NB4 (cell line): ENCODE data around the gene DESI2.
"Not testable (repeated sequence)": the region's sequence is repeated elsewhere in the genome, so short reads cannot be mapped to it uniquely, and the experiment has no call there.

Source experiments
- MAX ChIP-seq: IDR thresholded peaks from 2 replicates; pipeline ENCODE4 v1.6.1; 2011; ENCODE audit warnings: low read depth, low read length
- MYC ChIP-seq: IDR thresholded peaks from 2 replicates; pipeline ENCODE4 v1.6.1; 2011; ENCODE audit warnings: low read depth, low read length
- POLR2A ChIP-seq: IDR thresholded peaks from 2 replicates; pipeline ENCODE4 v1.6.1; 2011; ENCODE audit warnings: mild to moderate bottlenecking; ENCODE audit not compliant: insufficient read length; ENCODE audit errors: extremely low read depth
- TF ChIP-seq, protein P1 (sequence below): IDR thresholded peaks from one replicate; pipeline ENCODE4 v1.5.1; 2012; ENCODE audit warnings: low read depth, low read length

GRCh38 chr1:244666672-244667418 is 13.9 kb downstream of the DESI2 start:
- TF ChIP-seq, protein P1, sequence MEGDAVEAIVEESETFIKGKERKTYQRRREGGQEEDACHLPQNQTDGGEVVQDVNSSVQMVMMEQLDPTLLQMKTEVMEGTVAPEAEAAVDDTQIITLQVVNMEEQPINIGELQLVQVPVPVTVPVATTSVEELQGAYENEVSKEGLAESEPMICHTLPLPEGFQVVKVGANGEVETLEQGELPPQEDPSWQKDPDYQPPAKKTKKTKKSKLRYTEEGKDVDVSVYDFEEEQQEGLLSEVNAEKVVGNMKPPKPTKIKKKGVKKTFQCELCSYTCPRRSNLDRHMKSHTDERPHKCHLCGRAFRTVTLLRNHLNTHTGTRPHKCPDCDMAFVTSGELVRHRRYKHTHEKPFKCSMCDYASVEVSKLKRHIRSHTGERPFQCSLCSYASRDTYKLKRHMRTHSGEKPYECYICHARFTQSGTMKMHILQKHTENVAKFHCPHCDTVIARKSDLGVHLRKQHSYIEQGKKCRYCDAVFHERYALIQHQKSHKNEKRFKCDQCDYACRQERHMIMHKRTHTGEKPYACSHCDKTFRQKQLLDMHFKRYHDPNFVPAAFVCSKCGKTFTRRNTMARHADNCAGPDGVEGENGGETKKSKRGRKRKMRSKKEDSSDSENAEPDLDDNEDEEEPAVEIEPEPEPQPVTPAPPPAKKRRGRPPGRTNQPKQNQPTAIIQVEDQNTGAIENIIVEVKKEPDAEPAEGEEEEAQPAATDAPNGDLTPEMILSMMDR = not testable (repeated sequence)
- TF ChIP-seq POLR2A, MAX, MYC: not testable (repeated sequence)
